A549 (cell line): ENCODE results near the gene RAB38. TPM values are rescaled to one million over a fixed set of nuclear protein-coding genes. Genes with fewer than 3 reads are reported as not detected.

ENCODE experiments used
- ATAC-seq, 2 experiments: fragments of 200-7000 bp in 1 of 2; fragments of >200 bp in 1 of 2; cut with Nextera tagmentation in 1 of 2; cut with Tn5 transposase in 1 of 2; 3 replicates each; pipeline versions ENCODE4 v1.8.0 to v1.9.1; 2018 to 2020; ENCODE audit warnings: mild to moderate bottlenecking in 1 of 2, moderate library complexity in 1 of 2
- CTCF ChIA-PET: fragments of 300-600 bp; sonication (Branson Sonifier 250); formaldehyde crosslinking; extraction: SDS; loops from one replicate; lab custom pipeline; 2021; ENCODE audit warnings: antibody characterized with exemption, inconsistent platforms; lab: Yijun Ruan, JAX
- POLR2A ChIA-PET: fragments of 350-600 bp; formaldehyde crosslinking; extraction: SDS; loops from one replicate; lab custom pipeline; 2021; ENCODE audit warnings: antibody characterized with exemption, inconsistent platforms; lab: Yijun Ruan, JAX
- DNase-seq, 2 experiments: peaks; one replicate each; pipeline versions ENCODE4 v3.0.0 to v3.0.0-alpha.2; 2011 to 2016; ENCODE audit warnings: low read depth in 1 of 2, low spot score in 1 of 2
- FAIRE-seq: peaks from 2 replicates; lab custom pipeline; 2011; peaks lifted over from hg19 to GRCh38; lab: Jason Lieb, UNC
- H3K27ac ChIP-seq, 2 experiments: fragments of >200 bp; sonication (Bioruptor Twin); formaldehyde crosslinking; 3 replicates each; pipeline ENCODE4 v1.5.1; 2016 to 2017
- H3K4me1 ChIP-seq: fragments of >200 bp; sonication (Bioruptor Twin); formaldehyde crosslinking; 3 replicates; pipeline ENCODE4 v1.6.1; 2016
- H3K4me2 ChIP-seq: fragments of >200 bp; sonication (Bioruptor Twin); formaldehyde crosslinking; 3 replicates; pipeline ENCODE4 v1.6.1; 2016
- H3K4me3 ChIP-seq: fragments of >200 bp; sonication (Bioruptor Twin); formaldehyde crosslinking; 3 replicates; pipeline ENCODE4 v1.5.1; 2016
- H3K9me3 ChIP-seq: fragments of >200 bp; sonication (Bioruptor Twin); formaldehyde crosslinking; 3 replicates; pipeline ENCODE4 v1.6.1; 2016
- ATOH8 ChIP-seq: fragments of 250-450 bp; sonication (Bioruptor Pico); IDR thresholded peaks from 2 replicates; pipeline ENCODE4 v1.5.0; 2020; ENCODE audit warnings: low read depth, mild to moderate bottlenecking, moderate library complexity
- CBX2 ChIP-seq: fragments of 200-600 bp; sonication (generic); IDR thresholded peaks from 2 replicates; pipeline ENCODE4 v1.6.1; 2016; ENCODE audit warnings: low read depth, mild to moderate bottlenecking, borderline replicate concordance
- CBX8 ChIP-seq: fragments of 200-600 bp; sonication (generic); IDR thresholded peaks from 2 replicates; pipeline ENCODE4 v1.6.1; 2016
- CEBPB ChIP-seq, 2 experiments: fragments of >200 bp in 1 of 2; sonication (Bioruptor Twin) in 1 of 2; formaldehyde crosslinking in 1 of 2; IDR thresholded peaks; 2 replicates each; pipeline ENCODE4 v1.6.1; 2012 to 2016
- CHD2 ChIP-seq: fragments of 150-350 bp; IDR thresholded peaks from 2 replicates; pipeline ENCODE4 v1.6.1; 2014; ENCODE audit warnings: low read length; ENCODE audit not compliant: partially characterized antibody
- EHMT2 ChIP-seq: fragments of 200-600 bp; sonication (generic); IDR thresholded peaks from 2 replicates; pipeline ENCODE4 v1.6.1; 2016; ENCODE audit warnings: antibody characterized with exemption, low read depth, mild to moderate bottlenecking, moderate library complexity
- ESRRA ChIP-seq: fragments of 150-350 bp; IDR thresholded peaks from 2 replicates; pipeline ENCODE4 v1.6.1; 2014; ENCODE audit warnings: mild to moderate bottlenecking, low read length, borderline replicate concordance
- FOSB ChIP-seq: fragments of 250-450 bp; sonication (Bioruptor Pico); IDR thresholded peaks from 2 replicates; pipeline ENCODE4 v1.5.0; 2020; ENCODE audit warnings: mild to moderate bottlenecking, moderate library complexity
- HDAC2 ChIP-seq: fragments of 200-600 bp; sonication (generic); IDR thresholded peaks from 2 replicates; pipeline ENCODE4 v1.6.1; 2016
- HOXB5 ChIP-seq: fragments of 250-450 bp; sonication (Bioruptor Pico); IDR thresholded peaks from 2 replicates; pipeline ENCODE4 v1.5.0; 2020; ENCODE audit warnings: mild to moderate bottlenecking, moderate library complexity
- JUN ChIP-seq, 2 experiments: fragments of >200 bp; sonication (Bioruptor Twin); formaldehyde crosslinking; IDR thresholded peaks; 2 replicates in 1 of 2; 3 replicates in 1 of 2; pipeline ENCODE4 v1.6.1; 2016 to 2017
- JUNB ChIP-seq: fragments of >200 bp; sonication (Bioruptor Twin); formaldehyde crosslinking; IDR thresholded peaks from 2 replicates; pipeline ENCODE4 v1.6.1; 2016
- MAX ChIP-seq: IDR thresholded peaks from 2 replicates; pipeline ENCODE4 v1.6.1; 2012
- NPAS2 ChIP-seq: fragments of 250-450 bp; sonication (Bioruptor Pico); IDR thresholded peaks from 2 replicates; pipeline ENCODE4 v1.8.0; 2022; ENCODE audit warnings: mild to moderate bottlenecking, moderate library complexity, borderline replicate concordance
- NR3C1 ChIP-seq: fragments of >200 bp; sonication (Bioruptor Twin); formaldehyde crosslinking; IDR thresholded peaks from 3 replicates; pipeline ENCODE4 v1.6.1; 2017
- PBX3 ChIP-seq: IDR thresholded peaks from 2 replicates; pipeline ENCODE4 v1.6.1; 2012
- POLR2AphosphoS2 ChIP-seq: conservative IDR thresholded peaks from 2 replicates; pipeline ENCODE4 v1.6.1; 2012; ENCODE audit warnings: low read length, improper control_type of control experiment, inconsistent platforms
- RAD21 ChIP-seq, 2 experiments: fragments of >200 bp in 1 of 2; sonication (Bioruptor Twin) in 1 of 2; formaldehyde crosslinking in 1 of 2; IDR thresholded peaks in 1 of 2; conservative IDR thresholded peaks in 1 of 2; 2 replicates in 1 of 2; 3 replicates in 1 of 2; pipeline ENCODE4 v1.6.1; 2012 to 2018; ENCODE audit warnings: inconsistent platforms in 1 of 2
- RFX5 ChIP-seq: fragments of 450-650 bp; IDR thresholded peaks from 2 replicates; pipeline ENCODE4 v1.7.1; 2014; ENCODE audit warnings: antibody characterized with exemption, mild to moderate bottlenecking, moderate library complexity
- RNF2 ChIP-seq: fragments of 200-600 bp; sonication (generic); IDR thresholded peaks from 2 replicates; pipeline ENCODE4 v1.6.1; 2016; ENCODE audit warnings: low read depth, mild to moderate bottlenecking, antibody characterized with exemption, moderate library complexity, borderline replicate concordance
- SREBF2 ChIP-seq: fragments of 450-650 bp; IDR thresholded peaks from 2 replicates; pipeline ENCODE4 v1.6.1; 2014; ENCODE audit warnings: mild to moderate bottlenecking, moderate library complexity
- ZC3H11A ChIP-seq: fragments of 450-650 bp; IDR thresholded peaks from 2 replicates; pipeline ENCODE4 v1.6.1; 2014; ENCODE audit warnings: antibody characterized with exemption, mild to moderate bottlenecking
- ZNF302 ChIP-seq: fragments of 250-450 bp; sonication (Bioruptor Pico); IDR thresholded peaks from 2 replicates; pipeline ENCODE4 v1.9.0; 2021; ENCODE audit warnings: inconsistent platforms, mild to moderate bottlenecking, moderate library complexity
- WGBS: methylation state at CpG from one replicate; pipeline ENCODE4 v1.1.6; 2017; ENCODE audit errors: missing lambda C conversion rate; 5-methylcytosine and 5-hydroxymethylcytosine counted together
- polyA plus RNA-seq, 4 experiments: library from polyadenylated mRNA; depleted of rRNA in 3 of 4; stranded (reverse); fragments of >200 nt; fragmentation: RNase III in 1 of 4; extraction: RNeasy Plus Mini Kit Qiagen cat#74134 plus additional on column Dnase treatment in 1 of 4; gene quantifications; 2 replicates in 3 of 4; 3 replicates in 1 of 4; pipeline ENCODE4 v1.2.3, GENCODE V29; 2011 to 2017
- TF ChIP-seq, protein P1 (sequence below): fragments of 450-650 bp; IDR thresholded peaks from 2 replicates; pipeline ENCODE4 v1.6.1; 2014; ENCODE audit warnings: antibody characterized with exemption
- TF ChIP-seq, protein P2 (sequence below): fragments of >200 bp; sonication (Bioruptor Twin); formaldehyde crosslinking; IDR thresholded peaks from 2 replicates; pipeline ENCODE4 v1.6.1; 2016
- TF ChIP-seq, protein P3 (sequence below): fragments of >200 bp; sonication (Bioruptor Twin); formaldehyde crosslinking; IDR thresholded peaks from 3 replicates; pipeline ENCODE4 v1.6.1; 2016
- TF ChIP-seq, protein P4 (sequence below): fragments of >200 bp; sonication (Bioruptor Twin); formaldehyde crosslinking; IDR thresholded peaks from 3 replicates; pipeline ENCODE4 v1.5.1; 2016

The RAB38 gene
- polyA plus RNA-seq, 2 of the 4 experiments (the other 2 are of a cell fraction), result 0.59 to 1.6 TPM

DNA sequence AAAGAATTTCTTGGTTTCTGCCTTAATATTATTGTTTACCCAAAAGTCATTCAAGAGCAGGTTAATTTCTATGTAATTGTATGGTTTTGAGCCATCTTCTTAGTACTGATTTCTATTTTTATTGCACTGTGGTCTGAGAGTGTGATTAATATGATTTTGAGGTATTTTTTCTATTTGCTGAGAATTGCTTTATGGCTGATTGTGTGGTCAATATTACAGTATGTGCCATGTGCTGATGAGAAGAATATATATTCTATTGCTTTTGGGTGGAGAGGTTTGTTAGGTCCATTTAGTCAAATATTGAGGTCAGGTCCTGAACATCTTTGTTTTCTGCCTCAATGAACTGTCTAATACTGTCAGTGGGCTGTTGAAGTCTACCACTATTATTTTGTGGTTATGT, 20.7 kb upstream of the RAB38 start:
- ATAC-seq (no peak), FAIRE-seq (no peak)
- CTCF ChIA-PET, result no interaction called here

DNA sequence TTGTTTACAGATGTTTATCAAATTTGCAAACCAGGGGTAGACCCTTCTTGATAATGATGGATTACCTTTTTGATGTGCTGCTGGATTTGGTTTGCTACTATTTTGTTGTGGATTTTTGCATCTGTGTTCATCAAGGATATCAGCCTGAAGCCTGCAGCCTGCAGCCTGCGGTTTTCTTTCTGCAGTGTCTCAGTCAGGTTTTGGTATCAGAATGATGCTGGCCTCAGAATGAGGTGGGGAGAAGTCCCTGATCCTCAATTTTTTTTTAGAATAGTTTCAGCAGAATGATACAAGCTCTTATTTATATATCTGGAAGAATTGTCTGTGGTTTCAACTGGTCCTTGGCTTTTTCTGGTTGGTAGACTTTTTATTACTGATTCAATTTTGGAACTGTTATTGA, 19.7 kb upstream of the RAB38 start:
- 0% methylated on average over 1 of the region's 1 CpG for WGBS
- H3K4me2 ChIP-seq, result no peak overlapping the region
- POLR2A ChIA-PET, result no interaction called here
- no peak for DNase-seq
- no peak overlapping the region for H3K4me3 ChIP-seq
- no peaks in the 10 kb centered on the region for H3K9me3 ChIP-seq
- no peak for FAIRE-seq
- CTCF ChIA-PET, result no interaction called here
- no peak overlapping the region for H3K27ac ChIP-seq
- no peak for TF ChIP-seq RFX5
- TF ChIP-seq CBX2, result no peak
- TF ChIP-seq RAD21 (conservative IDR thresholded peaks at IDR 0.05 in 1 of 2, IDR thresholded peaks at IDR 0.05 in 1 of 2), result no peak
- TF ChIP-seq, protein P1, sequence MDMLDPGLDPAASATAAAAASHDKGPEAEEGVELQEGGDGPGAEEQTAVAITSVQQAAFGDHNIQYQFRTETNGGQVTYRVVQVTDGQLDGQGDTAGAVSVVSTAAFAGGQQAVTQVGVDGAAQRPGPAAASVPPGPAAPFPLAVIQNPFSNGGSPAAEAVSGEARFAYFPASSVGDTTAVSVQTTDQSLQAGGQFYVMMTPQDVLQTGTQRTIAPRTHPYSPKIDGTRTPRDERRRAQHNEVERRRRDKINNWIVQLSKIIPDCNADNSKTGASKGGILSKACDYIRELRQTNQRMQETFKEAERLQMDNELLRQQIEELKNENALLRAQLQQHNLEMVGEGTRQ, result no peak
- TF ChIP-seq CEBPB (IDR thresholded peaks at IDR 0.05), result no peak
- TF ChIP-seq JUNB, result no peak
- TF ChIP-seq NPAS2 (CRISPR knock-in tag), result no peak
- TF ChIP-seq, protein P2, sequence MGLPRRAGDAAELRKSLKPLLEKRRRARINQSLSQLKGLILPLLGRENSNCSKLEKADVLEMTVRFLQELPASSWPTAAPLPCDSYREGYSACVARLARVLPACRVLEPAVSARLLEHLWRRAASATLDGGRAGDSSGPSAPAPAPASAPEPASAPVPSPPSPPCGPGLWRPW, result no peak
- TF ChIP-seq FOSB (CRISPR knock-in tag), result no peak
- no peak for TF ChIP-seq ZNF302 (CRISPR knock-in tag)
- no peak for TF ChIP-seq SREBF2
- no peak for TF ChIP-seq ATOH8 (CRISPR knock-in tag)
- TF ChIP-seq HDAC2, result no peak
- TF ChIP-seq HOXB5 (CRISPR knock-in tag), result no peak
- TF ChIP-seq, all 56 proteins: peak for 0
- no peak for ATAC-seq
- no peaks in the 10 kb centered on the region for H3K4me1 ChIP-seq

More for the DNA sequence above, 20.7 kb upstream of the RAB38 start:
- Histone ChIP-seq H3K27ac (no peak overlapping the region), H3K4me3 (no peak overlapping the region), H3K9me3 (no peaks in the 10 kb centered on the region), H3K4me2 (no peak overlapping the region), H3K4me1 (no peaks in the 10 kb centered on the region)
- POLR2A ChIA-PET, result no interaction called here
- no peak for DNase-seq
- TF ChIP-seq, protein P2, result no peak
- TF ChIP-seq ZC3H11A (no peak), ATOH8 (CRISPR knock-in tag) (no peak), EHMT2 (no peak), ESRRA (no peak), NR3C1 (no peak), CEBPB (IDR thresholded peaks at IDR 0.05) (no peak), JUN (IDR thresholded peaks at IDR 0.05) (no peak), MAX (no peak), CHD2 (no peak), CBX8 (no peak), JUNB (no peak), RAD21 (conservative IDR thresholded peaks at IDR 0.05 in 1 of 2, IDR thresholded peaks at IDR 0.05 in 1 of 2) (no peak), RNF2 (no peak), PBX3 (no peak), POLR2AphosphoS2 (no peak)
- TF ChIP-seq, protein P3, sequence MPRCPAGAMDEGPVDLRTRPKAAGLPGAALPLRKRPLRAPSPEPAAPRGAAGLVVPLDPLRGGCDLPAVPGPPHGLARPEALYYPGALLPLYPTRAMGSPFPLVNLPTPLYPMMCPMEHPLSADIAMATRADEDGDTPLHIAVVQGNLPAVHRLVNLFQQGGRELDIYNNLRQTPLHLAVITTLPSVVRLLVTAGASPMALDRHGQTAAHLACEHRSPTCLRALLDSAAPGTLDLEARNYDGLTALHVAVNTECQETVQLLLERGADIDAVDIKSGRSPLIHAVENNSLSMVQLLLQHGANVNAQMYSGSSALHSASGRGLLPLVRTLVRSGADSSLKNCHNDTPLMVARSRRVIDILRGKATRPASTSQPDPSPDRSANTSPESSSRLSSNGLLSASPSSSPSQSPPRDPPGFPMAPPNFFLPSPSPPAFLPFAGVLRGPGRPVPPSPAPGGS, result no peak
- TF ChIP-seq, protein P1, result no peak
- TF ChIP-seq, protein P4, sequence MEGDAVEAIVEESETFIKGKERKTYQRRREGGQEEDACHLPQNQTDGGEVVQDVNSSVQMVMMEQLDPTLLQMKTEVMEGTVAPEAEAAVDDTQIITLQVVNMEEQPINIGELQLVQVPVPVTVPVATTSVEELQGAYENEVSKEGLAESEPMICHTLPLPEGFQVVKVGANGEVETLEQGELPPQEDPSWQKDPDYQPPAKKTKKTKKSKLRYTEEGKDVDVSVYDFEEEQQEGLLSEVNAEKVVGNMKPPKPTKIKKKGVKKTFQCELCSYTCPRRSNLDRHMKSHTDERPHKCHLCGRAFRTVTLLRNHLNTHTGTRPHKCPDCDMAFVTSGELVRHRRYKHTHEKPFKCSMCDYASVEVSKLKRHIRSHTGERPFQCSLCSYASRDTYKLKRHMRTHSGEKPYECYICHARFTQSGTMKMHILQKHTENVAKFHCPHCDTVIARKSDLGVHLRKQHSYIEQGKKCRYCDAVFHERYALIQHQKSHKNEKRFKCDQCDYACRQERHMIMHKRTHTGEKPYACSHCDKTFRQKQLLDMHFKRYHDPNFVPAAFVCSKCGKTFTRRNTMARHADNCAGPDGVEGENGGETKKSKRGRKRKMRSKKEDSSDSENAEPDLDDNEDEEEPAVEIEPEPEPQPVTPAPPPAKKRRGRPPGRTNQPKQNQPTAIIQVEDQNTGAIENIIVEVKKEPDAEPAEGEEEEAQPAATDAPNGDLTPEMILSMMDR, result no peak
